Sigmoid colon (tissue), 7 donors: ENCODE results near the gene TSPO2. TPM values are rescaled to one million over a fixed set of nuclear protein-coding genes. Genes with fewer than 3 reads are reported as not detected.
A peak's percentile ranks its signal among the peaks of the same experiment; 100 is the strongest.
"Not testable (repeated sequence)": the region's sequence is repeated elsewhere in the genome, so short reads cannot be mapped to it uniquely, and the experiment has no call there.

Experiments used
- DNase-seq: peaks from one replicate; pipeline ENCODE4 v3.0.0-alpha.2; 2019
- H3K27ac ChIP-seq, 4 donors: fragments of 200-600 bp; sonication (generic); one replicate each; pipeline ENCODE4 v1.5.1; 2016 to 2019; ENCODE audit warnings: mild to moderate bottlenecking in 1 of 4
- H3K27me3 ChIP-seq, 3 donors: fragments of 200-600 bp; sonication (generic); one replicate each; pipeline ENCODE4 v1.5.1; 2019; ENCODE audit warnings: mild to moderate bottlenecking in 1 of 3
- H3K36me3 ChIP-seq, 4 donors: fragments of 200-600 bp; sonication (generic); one replicate each; pipeline ENCODE4 v1.5.1; 2016 to 2019
- H3K4me1 ChIP-seq, 4 donors: fragments of 200-600 bp; sonication (generic); one replicate each; pipeline ENCODE4 v1.5.1; 2017 to 2019
- H3K4me3 ChIP-seq, 4 donors: fragments of 200-600 bp; sonication (generic); one replicate each; pipeline ENCODE4 v1.5.1; 2017 to 2019; ENCODE audit warnings: mild to moderate bottlenecking in 2 of 4, moderate library complexity in 1 of 4
- H3K9me3 ChIP-seq, 4 donors: fragments of 200-600 bp in 3 of 4; sonication (generic) in 3 of 4; one replicate each; pipeline versions ENCODE4 v1.5.1 to v1.6.1; 2013 to 2019
- CTCF ChIP-seq, 4 experiments: fragments of 450-650 bp in 3 of 4; fragments of 200-600 bp in 1 of 4; IDR thresholded peaks; one replicate each; pipeline ENCODE4 v1.5.1; 2016 to 2019; ENCODE audit warnings: antibody characterized with exemption in 4 of 4, mild to moderate bottlenecking in 3 of 4, moderate library complexity in 2 of 4
- EP300 ChIP-seq, 4 donors: sonication (generic); formaldehyde crosslinking; IDR thresholded peaks; one replicate each; pipeline ENCODE4 v1.6.1; 2017; ENCODE audit warnings: antibody characterized with exemption in 4 of 4
- POLR2A ChIP-seq, 2 donors: fragments of 450-650 bp; IDR thresholded peaks; one replicate each; pipeline ENCODE4 v1.6.1; 2016; ENCODE audit warnings: antibody characterized with exemption in 2 of 2, mild to moderate bottlenecking in 2 of 2, moderate library complexity in 2 of 2
- POLR2AphosphoS5 ChIP-seq, 4 donors: sonication (generic); formaldehyde crosslinking; IDR thresholded peaks; one replicate each; pipeline ENCODE4 v1.6.1; 2017; ENCODE audit warnings: antibody characterized with exemption in 4 of 4
- WGBS, 2 donors: extraction: QIAGEN DNeasy Blood & Tissue Kit; methylation state at CpG; one replicate each; pipeline ENCODE4 v1.1.7; 2013; 5-methylcytosine and 5-hydroxymethylcytosine counted together
- intact Hi-C: fragments of 100-400 bp; cut with DNase I; formaldehyde crosslinking; loops from one replicate; pipeline ENCODE4 v1.15.1; 2023
- polyA plus RNA-seq, 3 donors: library from polyadenylated mRNA; stranded (reverse); fragments of 200-250 nt; gene quantifications; one replicate each; pipeline ENCODE4 v1.2.3, GENCODE V29; 2013
- total RNA-seq, 4 donors: library from RNA; depleted of rRNA; stranded (reverse); fragments of >200 nt; gene quantifications; one replicate each; pipeline ENCODE4 v1.1.0, GENCODE V29; 2016
- donor health status: healthy with polysubstance abuse.
- donor health status: Bipolar disorder and iron deficiency.
- donor health status: healthy.

TSPO2 gene
- total and polyA plus RNA-seq, 7 donors, result 0.48 TPM; not detected in 6

DNA sequence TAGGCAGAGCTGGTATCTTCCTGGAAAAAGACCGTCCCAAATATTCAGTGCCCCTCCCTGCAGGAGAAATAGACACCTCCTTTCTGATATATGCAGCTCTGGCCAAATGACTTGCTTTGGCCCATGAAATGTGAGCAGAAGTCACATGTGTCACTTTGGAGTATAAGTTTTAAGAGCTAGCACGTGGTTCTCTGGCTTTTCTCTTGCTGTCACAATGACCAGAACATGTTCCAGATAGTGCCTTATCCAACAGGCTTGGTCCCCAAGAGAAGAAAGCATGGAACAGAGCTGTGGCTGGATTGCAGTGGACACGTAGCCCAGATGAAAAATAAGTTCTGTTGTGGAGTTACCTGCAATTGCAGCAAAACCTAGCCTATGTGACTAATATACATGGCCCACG, 43.6 kb upstream of the TSPO2 start:
- 89 to 92% methylated on average over 4 of the region's 4 CpGs for WGBS, 2 donors
- H3K27ac ChIP-seq, result no peak overlapping the region
- no peaks in the 10 kb centered on the region for H3K27me3 ChIP-seq
- H3K9me3 ChIP-seq, result no peaks in the 10 kb centered on the region
- no peaks in the 10 kb centered on the region for H3K36me3 ChIP-seq
- intact Hi-C loops, result loop anchor here (1.0 kb wide), 1 partner anchor 34 kb away; no protein-coding TSS in a partner anchor
- DNase-seq, result no peak
- TF ChIP-seq POLR2AphosphoS5 (IDR thresholded peaks at IDR 0.05) (peak in 2 of 4 donors; percentile 19 to 23), CTCF (IDR thresholded peaks at IDR 0.05) (no peak)
- H3K4me1 ChIP-seq, result peaks cover 0 to 33% (median 29%) of the 10 kb centered on the region in 4 donors
- no peak overlapping the region for H3K4me3 ChIP-seq

DNA sequence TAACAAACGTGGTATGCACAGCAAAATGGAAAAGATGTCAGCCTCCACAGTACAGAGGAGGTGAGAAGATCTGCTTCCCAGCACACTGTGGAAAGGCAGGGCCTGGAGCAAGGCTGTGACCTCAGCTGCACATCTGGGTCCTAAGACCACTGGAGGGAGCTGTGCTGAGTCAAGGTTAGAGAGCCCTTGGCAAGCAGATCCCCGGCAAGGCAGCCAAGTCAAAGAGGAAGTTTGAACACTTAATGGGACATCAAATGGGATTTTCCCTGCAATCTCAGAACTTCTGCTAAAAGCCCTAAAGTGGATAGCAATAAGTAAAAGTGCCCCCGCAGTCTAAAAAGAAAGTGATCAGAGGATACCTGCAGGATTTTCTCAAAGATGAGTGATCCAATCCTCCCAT, 42.7 kb upstream of the TSPO2 start:
- Histone ChIP-seq H3K27me3 (no peaks in the 10 kb centered on the region), H3K27ac (no peak overlapping the region), H3K4me1 (peaks cover 0 to 33% (median 29%) of the 10 kb centered on the region in 4 donors), H3K4me3 (no peak overlapping the region), H3K9me3 (no peaks in the 10 kb centered on the region), H3K36me3 (no peaks in the 10 kb centered on the region)
- no peak for TF ChIP-seq POLR2A (IDR thresholded peaks at IDR 0.05)
- no peak for TF ChIP-seq CTCF (IDR thresholded peaks at IDR 0.05)
- TF ChIP-seq EP300 (IDR thresholded peaks at IDR 0.05), result no peak
- TF ChIP-seq POLR2AphosphoS5 (IDR thresholded peaks at IDR 0.05), result no peak
- intact Hi-C loops, result no loop called here
- DNase-seq, result peak; percentile 82
- WGBS, 2 donors, result 16 to 26% methylated on average over 3 of the region's 3 CpGs

DNA sequence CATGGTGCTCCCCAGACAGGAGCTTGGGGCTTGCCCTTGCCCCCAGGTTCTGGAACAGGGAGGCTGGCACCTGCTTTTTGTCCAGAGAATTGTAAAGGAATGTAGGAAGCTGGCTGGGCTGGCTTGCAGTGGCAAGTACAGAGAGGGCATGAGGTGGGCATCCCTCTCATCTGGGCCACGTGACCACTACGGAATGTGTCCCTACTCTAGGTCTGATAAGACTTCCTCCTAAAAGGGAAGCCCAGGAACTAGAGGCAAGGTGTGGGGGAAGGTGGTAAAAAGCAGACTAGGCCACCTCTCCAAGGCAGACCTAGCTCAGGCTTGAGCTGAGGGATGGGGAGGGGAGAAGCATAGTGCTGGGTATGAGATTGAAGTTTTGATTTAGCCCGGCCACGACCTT, 42.0 kb upstream of the TSPO2 start:
- Histone ChIP-seq H3K9me3 (no peaks in the 10 kb centered on the region), H3K27ac (no peak overlapping the region), H3K36me3 (no peaks in the 10 kb centered on the region), H3K27me3 (no peaks in the 10 kb centered on the region), H3K4me1 (peaks cover 0 to 33% (median 29%) of the 10 kb centered on the region in 4 donors), H3K4me3 (no peak overlapping the region)
- no peak for TF ChIP-seq CTCF (IDR thresholded peaks at IDR 0.05)
- no peak for TF ChIP-seq POLR2A (IDR thresholded peaks at IDR 0.05)
- TF ChIP-seq POLR2AphosphoS5 (IDR thresholded peaks at IDR 0.05), result no peak
- no peak for TF ChIP-seq EP300 (IDR thresholded peaks at IDR 0.05)
- WGBS, 2 donors, result 78 to 89% methylated on average over 4 of the region's 4 CpGs
- DNase-seq, result no peak
- intact Hi-C loops, result no loop called here

GRCh38 chr6:41002168-41002567, 40.1 kb upstream of the TSPO2 start:
- Histone ChIP-seq H3K27ac (no peak overlapping the region), H3K36me3 (no peaks in the 10 kb centered on the region), H3K27me3 (no peaks in the 10 kb centered on the region), H3K4me1 (peaks cover 0 to 18% (median 15%) of the 10 kb centered on the region in 4 donors), H3K4me3 (no peak overlapping the region), H3K9me3 (no peaks in the 10 kb centered on the region)
- TF ChIP-seq POLR2AphosphoS5 (IDR thresholded peaks at IDR 0.05) (no peak), POLR2A (IDR thresholded peaks at IDR 0.05) (no peak), EP300 (IDR thresholded peaks at IDR 0.05) (no peak), CTCF (IDR thresholded peaks at IDR 0.05) (no peak)
- DNase-seq, result no peak
- 78 to 85% methylated on average over 3 of the region's 3 CpGs for WGBS, 2 donors
- intact Hi-C loops, result no loop called here

GRCh38 chr6:41006217-41006616, 36.0 kb upstream of the TSPO2 start:
- DNase-seq, result peak; percentile 66
- H3K9me3 ChIP-seq, H3K4me1 ChIP-seq, H3K27me3 ChIP-seq, H3K4me3 ChIP-seq, H3K27ac ChIP-seq, H3K36me3 ChIP-seq: not testable (repeated sequence)
- intact Hi-C loops, result loop anchor here (5.0 kb wide), 1 partner anchor 61 kb away; no protein-coding TSS in a partner anchor
- WGBS, 2 donors, result 2 to 9% methylated on average over 7 of the region's 7 CpGs
- peak; percentile 34 to 49 (median 42) for TF ChIP-seq CTCF (IDR thresholded peaks at IDR 0.05)

GRCh38 chr6:41006980-41007379, 35.3 kb upstream of the TSPO2 start:
- H3K27me3 ChIP-seq, H3K4me1 ChIP-seq, H3K27ac ChIP-seq, H3K4me3 ChIP-seq, DNase-seq, H3K9me3 ChIP-seq, H3K36me3 ChIP-seq: not testable (repeated sequence)
- intact Hi-C loops, result loop anchor here (5.0 kb wide), 1 partner anchor 60 kb away; no protein-coding TSS in a partner anchor
- WGBS, 2 donors, result 93 to 95% methylated on average over 4 of the region's 4 CpGs
